ENCODE data around the gene SORCS1. TPM values are rescaled to one million over a fixed set of nuclear protein-coding genes. Genes with fewer than 3 reads are reported as not detected.

Gene SORCS1
- total RNA-seq, 1 donor from 2014 or later, result not detected

DNA sequence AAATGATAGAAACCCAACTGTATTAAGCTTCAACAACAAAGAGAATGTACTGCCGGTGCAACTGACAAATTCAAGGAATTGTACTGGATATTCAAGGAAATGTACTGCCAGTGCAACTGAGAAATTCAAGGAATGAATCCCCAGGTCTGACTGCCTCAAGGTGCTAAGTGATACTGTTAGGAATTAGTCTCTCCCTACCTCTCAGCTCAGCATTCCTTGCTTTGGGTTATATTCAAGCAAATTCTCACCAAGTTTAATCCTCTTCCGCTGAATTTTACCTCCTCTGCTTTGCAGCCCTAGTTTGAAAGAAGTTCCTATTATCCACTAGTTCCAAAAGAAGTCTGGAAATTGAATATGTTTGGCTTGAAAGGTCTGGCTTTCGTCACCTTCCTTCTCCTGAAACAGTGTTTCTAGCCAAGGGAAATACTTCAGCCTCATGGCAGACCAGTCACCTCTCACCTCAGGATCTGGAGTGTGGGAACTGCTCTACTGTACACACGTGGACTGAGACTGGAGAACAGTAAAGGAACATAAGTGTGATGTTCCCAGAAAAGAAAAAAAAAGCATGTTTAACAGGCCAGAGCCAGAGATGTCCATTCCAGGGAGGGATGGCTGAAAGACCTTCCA lies 60.4 kb downstream of the SORCS1 start:
- intact Hi-C loops (cut with micrococcal nuclease), result no loop called here

DNA sequence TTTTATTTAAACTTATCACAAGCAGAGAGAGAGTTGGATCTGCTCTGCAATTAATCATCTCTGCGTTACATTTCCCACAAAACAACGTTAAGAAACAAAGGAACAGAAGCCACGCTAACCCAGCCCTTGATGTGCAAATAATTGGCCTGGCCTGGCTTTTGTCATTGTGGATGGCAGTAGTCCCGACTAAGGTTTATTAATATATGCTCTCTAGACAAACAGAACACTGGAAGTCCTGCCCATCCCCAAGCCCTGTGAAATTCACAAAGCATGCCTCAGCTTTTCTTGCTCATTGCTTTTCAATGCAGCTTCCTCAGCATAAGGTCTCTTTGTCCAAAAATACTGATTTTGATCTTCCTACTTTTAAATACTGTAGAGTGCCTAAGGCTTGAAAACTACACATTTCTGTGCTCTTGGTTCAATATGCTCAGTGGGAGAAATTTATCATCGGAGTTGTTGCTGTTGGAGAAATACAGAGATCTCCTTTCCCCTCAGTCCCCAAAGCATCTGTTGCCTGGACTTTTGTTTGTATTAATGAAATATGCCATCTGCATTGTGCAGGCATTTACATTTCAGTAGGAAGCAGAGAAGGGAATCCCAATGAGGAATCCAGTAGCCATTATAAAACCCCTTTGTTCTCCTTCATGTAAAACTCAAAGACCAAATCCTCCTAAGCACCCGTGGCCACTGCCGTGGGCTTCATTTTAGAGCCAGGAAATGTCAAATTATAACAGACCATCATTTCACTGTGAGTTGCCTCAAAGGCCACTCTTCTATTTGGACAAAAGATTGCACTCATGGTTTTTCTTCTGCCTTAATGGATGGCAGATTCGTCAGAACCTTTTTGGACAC lies 61.1 kb downstream of the SORCS1 start:
- intact Hi-C loops (cut with micrococcal nuclease), result no loop called here

- intact Hi-C loops (cut with micrococcal nuclease), result no loop called here
Observed at GRCh38 chr10:107098326-107098725, 66.2 kb downstream of the SORCS1 start.

GRCh38 chr10:107094824-107095522 lies 69.5 kb downstream of the SORCS1 start:
- intact Hi-C loops (cut with micrococcal nuclease), result no loop called here

- intact Hi-C loops (cut with micrococcal nuclease), result no loop called here
Observed at GRCh38 chr10:107092321-107092720, 72.2 kb downstream of the SORCS1 start.

DNA sequence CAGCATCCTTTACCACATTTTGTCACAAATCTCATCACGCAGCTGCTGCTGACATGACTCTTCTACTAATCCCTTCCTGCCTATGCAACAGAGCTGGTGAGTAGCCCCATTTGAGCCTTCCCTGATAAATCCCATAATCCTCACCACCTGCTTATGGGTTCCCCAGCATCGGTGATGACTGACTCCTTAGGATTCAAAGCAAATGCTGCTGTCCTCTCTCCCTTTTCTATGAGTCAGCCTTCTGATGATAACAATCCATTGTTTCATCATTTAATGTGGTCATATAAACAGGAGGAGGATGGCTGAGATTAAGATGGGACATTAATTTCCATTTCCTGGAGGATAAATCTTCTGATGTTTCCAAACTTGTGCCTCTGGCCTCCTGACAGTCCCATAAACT lies 73.4 kb downstream of the SORCS1 start:
- intact Hi-C loops (cut with micrococcal nuclease), result no loop called here

DNA sequence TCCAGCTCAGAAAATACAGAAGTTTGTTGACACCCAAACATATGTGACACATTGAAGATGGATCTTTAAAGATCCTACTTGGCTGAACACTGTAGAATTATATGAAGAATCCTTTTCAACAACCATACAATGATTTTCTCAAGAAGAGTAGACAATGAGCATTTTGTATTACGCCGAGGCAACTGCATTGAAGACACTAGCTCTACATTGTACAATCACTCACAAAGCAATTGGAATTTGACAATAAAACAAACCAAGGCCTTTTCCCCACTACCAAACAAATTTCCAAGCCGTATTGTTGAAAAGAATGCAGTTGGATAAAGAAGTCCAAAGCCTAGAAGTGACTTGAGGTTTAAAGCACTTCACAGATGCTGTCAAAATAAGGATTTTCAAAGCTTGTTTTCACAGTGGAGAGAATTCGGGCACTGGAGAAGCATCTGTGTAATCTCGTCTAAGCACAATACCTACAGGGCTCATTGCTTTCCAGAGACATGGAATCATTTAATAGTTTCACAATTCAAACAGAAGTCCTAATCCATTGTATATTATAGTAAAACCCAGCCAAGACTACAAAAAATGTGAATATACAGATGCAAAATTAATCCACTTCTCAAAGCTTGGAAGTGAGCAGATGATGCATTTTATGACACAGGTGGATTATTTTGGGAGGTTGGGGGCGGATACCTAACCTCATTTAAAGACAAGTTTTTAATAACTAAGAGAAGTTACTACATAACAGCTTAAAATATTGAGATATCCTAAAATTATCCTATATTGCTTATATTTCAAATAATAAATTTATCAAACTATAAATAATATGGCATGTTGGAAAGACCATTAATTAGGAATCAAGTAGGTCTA lies 78.6 kb downstream of the SORCS1 start:
- intact Hi-C loops (cut with micrococcal nuclease), result no loop called here

- intact Hi-C loops (cut with micrococcal nuclease), result no loop called here
Observed at GRCh38 chr10:107083388-107084009, 81.0 kb downstream of the SORCS1 start.

- intact Hi-C loops (cut with micrococcal nuclease), result no loop called here
Observed at GRCh38 chr10:107081644-107082043, 82.9 kb downstream of the SORCS1 start.

- intact Hi-C loops (cut with micrococcal nuclease), result no loop called here
Observed at GRCh38 chr10:107075117-107075516, 89.4 kb downstream of the SORCS1 start.

DNA sequence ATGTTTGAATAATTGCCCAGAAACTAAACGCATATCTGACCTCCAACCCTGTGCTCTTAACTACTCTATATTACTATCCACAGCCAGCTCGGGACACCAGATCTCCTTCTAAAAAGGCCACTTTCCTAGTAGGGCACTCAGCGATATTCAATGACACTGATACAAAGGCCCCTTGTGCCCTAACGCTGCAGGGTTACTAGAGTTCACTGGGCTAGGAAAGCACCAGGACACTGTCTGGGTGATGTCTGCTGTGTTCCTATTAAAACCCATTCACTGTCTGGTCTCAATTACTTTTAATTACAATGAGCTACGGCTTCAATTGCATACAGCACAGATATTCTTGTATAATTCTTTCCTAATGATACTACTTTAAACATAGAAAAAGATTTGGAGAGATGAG lies 91.7 kb downstream of the SORCS1 start:
- intact Hi-C loops (cut with micrococcal nuclease), result no loop called here

DNA sequence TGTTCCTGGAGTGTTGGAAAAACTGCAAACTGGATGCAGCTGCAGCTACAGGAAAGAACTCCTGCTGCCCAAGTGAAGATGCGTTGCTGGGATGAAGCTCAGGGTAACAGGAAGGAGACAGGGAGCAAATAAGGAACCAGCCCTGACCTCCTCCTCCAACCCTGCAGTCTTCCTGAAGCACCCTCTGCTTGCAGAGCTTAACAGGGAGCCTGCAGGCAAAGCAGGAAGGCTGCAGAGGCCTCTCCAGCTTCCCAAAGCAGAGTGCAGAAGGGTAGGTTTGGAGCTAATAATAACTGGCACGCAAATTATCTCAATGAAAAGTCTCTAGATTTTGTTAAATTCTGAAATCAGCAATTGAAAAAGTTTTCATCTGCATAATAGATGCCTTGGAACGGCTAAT lies 92.5 kb downstream of the SORCS1 start:
- intact Hi-C loops (cut with micrococcal nuclease), result no loop called here

GRCh38 chr10:107071301-107071700 lies 93.2 kb downstream of the SORCS1 start:
- intact Hi-C loops (cut with micrococcal nuclease), result no loop called here

DNA sequence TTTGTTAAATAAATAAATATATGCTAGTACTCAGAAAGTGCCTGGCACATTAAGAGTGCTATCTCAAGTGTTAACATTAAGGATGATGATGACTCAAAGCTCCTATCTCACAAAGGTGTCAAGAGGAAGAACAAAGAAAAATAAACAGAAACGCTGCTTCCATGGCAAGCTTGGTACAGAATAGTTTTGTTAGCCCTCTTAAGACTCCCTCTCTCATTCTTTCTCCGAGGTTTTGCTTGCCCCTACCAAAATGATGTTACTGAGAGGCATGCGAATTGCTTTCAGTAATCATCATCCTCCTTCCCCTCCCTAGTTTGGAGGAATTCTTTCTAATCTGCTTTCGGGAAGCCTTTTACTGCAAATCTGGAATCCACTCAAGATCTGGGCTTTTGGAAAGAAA lies 96.7 kb downstream of the SORCS1 start:
- intact Hi-C loops (cut with micrococcal nuclease), result no loop called here

- intact Hi-C loops (cut with micrococcal nuclease), result no loop called here
Observed at GRCh38 chr10:107064075-107064474, 100.4 kb downstream of the SORCS1 start.

GRCh38 chr10:107059872-107060271 lies 104.6 kb downstream of the SORCS1 start:
- intact Hi-C loops (cut with micrococcal nuclease), result no loop called here

DNA sequence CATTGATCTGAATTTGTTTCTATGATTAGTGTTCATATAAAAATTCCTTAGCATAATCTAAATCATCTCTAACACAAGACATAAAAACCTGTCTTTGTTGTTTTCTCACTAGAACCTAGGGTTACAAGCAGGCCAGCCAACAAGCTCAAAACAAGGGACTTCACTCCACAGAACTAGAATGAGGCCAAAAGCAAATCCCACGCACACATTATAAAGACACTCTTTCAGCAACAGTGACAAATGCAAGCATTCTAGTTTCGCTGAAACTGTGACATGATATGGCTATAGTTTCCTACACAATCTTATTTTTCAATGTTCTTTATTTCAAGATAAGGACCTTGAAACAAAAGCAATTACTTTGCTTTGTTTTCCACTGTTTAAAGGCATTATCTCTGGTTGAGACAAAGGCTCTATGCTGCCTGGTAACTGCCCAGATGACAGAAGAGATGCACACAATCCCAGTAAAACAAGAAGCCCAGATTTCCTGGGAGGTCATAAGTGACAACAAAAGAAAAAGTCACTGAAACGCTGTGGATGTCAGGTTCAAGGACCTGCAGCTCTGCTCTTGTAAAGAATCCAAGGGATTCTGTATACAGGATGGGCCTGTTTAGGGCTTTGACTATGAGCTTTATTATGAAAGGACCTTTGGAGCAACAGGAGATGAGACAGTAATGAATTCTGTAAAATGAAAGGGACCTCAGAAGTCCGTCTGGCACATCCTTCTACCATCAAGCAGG lies 105.3 kb downstream of the SORCS1 start:
- intact Hi-C loops (cut with micrococcal nuclease), result no loop called here

DNA sequence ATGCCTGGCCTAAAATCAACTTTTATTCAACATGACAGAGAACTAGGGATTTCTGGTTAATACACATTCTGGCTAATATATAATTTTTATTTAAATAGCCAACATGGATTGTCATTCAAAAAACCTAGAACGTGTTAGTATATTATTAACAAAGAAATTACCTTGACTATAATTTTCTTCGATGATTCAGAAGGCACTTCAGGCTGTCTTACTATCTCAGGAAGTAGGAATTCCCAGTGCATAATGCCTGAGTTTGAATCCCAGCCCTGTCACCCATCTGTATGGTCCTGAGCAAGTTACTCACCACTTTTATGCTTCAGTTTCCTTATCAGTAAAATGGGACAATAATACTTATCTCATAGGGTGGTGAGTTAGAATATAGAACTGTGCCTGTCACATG lies 106.2 kb downstream of the SORCS1 start:
- intact Hi-C loops (cut with micrococcal nuclease), result no loop called here

GRCh38 chr10:107056182-107056581 lies 108.3 kb downstream of the SORCS1 start:
- intact Hi-C loops (cut with micrococcal nuclease), result no loop called here

- intact Hi-C loops (cut with micrococcal nuclease), result no loop called here
Observed at GRCh38 chr10:107054469-107055156, 109.9 kb downstream of the SORCS1 start.
